ENCODE measurements around the gene PAQR5.
A peak's percentile ranks its signal among the peaks of the same experiment; 100 is the strongest.
"Not testable (repeated sequence)": the region's sequence is repeated elsewhere in the genome, so short reads cannot be mapped to it uniquely, and the experiment has no call there.

PAQR5 gene

GRCh38 chr15:69434238-69434637 lies 135.5 kb downstream of the PAQR5 start:
- DNase-seq, result no peak

- no peak for DNase-seq
Observed at GRCh38 chr15:69434679-69435078, 136.0 kb downstream of the PAQR5 start.

GRCh38 chr15:69435985-69436384 lies 137.3 kb downstream of the PAQR5 start:
- no peak for DNase-seq

GRCh38 chr15:69436951-69437350 lies 138.2 kb downstream of the PAQR5 start:
- DNase-seq, result no peak

DNA sequence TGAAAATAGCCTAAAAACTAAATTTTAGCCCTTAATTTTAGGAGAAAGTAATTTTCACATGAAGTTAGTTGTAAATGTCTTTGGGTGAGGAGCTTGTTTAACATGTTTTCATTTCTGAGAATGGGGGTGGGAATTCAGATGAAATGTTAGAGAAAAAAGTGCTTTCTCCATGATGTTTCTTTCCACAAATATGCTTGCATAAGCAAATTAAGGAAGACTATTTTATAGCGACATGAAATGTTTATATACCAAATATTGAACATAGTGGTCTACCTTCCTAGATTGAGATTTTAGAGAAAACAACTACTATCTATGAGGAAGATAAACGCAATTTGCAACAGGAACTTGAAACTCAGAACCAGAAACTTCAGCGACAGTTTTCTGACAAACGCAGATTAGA lies 140.9 kb downstream of the PAQR5 start:
- no peak for DNase-seq

DNA sequence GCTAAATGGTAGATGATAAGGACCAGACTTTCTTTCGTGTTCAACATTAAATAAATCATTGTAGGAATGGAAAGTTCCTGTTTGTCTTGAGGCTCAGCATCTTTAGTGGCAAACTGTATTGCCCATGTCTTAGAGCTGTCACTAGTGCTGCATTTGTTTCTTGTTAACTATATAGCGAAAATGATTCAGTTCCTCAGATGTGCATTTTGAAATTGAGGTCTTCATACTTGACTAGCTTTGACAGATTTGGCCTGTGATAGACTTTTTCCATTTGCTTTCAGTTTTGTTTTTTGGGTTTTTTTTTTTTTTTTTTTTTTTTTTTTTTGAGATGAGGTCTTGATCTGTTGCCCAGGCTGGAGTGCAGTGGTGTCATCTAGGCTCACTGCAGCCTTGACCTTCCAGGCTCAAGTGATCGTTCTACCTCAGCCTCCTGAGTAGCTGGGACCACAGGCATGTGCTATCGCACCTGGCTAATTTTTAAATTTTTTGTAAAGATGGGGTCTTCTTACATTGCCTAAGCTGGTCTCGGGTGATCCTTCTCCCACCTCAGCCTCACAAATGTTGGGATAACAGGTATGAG lies 144.4 kb downstream of the PAQR5 start:
- no peak for DNase-seq

DNA sequence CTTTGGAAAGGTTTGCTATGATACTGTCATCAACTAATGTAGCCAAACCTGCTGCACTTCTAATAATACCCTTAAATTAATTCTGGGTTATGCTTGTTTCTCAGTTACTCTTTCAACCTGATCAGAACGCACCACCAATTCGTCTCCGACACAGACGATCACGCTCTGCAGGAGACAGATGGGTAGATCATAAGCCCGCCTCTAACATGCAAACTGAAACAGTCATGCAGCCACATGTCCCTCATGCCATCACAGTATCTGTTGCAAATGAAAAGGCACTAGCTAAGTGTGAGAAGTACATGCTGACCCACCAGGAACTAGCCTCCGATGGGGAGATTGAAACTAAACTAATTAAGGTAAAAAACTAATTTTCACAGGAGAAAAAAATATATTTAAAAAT lies 146.0 kb downstream of the PAQR5 start:
- DNase-seq, result no peak

- DNase-seq, result no peak
Observed at GRCh38 chr15:69446953-69447352, 148.2 kb downstream of the PAQR5 start.

GRCh38 chr15:69450221-69450620 lies 151.5 kb downstream of the PAQR5 start:
- not testable (repeated sequence) for DNase-seq

DNA sequence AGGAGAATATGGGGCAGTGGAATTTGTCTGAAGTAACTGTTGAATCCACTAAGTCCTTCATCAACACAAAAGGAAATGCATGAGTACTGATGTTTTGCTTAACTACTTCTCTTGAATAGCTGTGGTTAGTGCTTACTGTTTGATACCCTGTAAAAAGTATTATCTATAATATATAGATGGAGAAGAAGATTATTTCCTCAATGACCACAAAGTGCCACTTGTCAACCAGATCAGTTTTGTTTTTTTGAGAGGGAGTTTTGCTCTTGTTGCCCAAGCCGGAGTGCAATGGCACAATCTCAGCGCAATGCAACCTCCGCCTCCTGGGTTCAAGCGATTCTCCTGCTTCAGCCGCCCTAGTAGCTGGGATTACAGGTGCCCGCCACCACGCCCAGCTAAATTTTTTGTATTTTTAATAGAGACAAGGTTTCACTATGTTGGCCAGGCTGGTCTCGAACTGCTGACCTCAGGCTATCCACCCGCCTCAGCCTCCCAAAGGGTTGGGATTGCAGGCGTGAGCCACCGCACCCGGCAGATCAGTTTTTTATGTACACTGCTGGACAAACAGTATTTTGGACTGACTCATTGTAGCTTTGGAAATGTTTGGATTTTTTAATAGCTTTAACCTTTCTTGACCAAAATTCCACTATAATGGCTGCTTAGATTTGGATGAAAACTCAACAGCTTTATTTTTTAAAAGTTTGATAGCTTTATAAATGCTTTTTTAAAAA lies 152.4 kb downstream of the PAQR5 start:
- no peak for DNase-seq

DNA sequence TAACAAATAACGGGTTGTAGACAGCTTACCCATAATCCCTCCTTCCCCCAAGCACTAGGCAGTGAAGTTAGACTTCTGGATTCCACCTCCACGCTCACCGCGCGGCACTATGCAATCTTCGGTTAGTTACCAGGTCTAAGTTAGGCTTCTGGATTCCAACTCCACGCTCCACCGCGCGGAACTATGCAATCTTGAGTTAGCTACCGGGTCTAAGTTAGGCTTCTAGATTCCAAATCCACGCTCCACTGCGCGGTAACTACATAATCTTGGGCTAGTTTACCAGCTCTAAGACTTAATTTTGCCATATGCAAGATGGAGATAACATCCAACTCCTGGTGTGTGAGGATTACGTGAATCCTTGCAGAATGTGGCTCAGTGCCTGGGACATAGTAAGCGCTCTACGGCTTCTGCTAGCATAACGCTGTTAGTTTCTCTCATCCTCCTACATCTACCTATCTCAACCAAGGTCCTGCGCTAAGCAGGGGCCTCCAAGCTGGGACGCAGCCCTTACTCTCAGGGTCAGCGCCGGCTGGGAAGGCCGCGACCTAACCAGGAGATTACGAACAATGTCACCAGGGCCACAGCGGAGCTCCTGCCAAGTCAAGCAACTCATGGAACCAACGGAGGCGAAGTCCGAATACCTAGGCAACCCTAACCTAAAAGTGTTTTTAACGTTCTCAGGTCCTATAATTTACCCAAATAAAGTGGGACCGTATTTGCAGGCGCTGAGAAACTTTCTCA lies 153.4 kb downstream of the PAQR5 start:
- DNase-seq, result no peak

- peak; percentile 80 for DNase-seq
Observed at GRCh38 chr15:69452692-69453521, 154.2 kb downstream of the PAQR5 start, which contains the start of gene RPLP1. Gene RPLP1 (plus strand): TSS chr15:69452818. CDS start chr15:69452949, 131 bp downstream.

DNA sequence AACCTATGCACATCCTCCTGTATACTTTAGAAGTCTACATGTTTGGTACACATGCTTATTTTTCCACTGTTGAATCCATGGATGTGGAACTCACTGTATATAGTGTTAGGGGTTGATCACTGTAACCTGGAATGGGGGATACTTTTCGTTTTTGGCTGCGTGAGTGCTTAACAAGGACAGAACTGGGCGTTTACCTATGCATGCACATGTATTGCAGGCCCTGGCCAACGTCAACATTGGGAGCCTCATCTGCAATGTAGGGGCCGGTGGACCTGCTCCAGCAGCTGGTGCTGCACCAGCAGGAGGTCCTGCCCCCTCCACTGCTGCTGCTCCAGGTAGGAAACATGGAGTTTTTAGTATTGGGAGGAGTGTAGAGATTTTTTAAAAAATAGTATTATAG lies 156.2 kb downstream of the PAQR5 start:
- no peak for DNase-seq

DNA sequence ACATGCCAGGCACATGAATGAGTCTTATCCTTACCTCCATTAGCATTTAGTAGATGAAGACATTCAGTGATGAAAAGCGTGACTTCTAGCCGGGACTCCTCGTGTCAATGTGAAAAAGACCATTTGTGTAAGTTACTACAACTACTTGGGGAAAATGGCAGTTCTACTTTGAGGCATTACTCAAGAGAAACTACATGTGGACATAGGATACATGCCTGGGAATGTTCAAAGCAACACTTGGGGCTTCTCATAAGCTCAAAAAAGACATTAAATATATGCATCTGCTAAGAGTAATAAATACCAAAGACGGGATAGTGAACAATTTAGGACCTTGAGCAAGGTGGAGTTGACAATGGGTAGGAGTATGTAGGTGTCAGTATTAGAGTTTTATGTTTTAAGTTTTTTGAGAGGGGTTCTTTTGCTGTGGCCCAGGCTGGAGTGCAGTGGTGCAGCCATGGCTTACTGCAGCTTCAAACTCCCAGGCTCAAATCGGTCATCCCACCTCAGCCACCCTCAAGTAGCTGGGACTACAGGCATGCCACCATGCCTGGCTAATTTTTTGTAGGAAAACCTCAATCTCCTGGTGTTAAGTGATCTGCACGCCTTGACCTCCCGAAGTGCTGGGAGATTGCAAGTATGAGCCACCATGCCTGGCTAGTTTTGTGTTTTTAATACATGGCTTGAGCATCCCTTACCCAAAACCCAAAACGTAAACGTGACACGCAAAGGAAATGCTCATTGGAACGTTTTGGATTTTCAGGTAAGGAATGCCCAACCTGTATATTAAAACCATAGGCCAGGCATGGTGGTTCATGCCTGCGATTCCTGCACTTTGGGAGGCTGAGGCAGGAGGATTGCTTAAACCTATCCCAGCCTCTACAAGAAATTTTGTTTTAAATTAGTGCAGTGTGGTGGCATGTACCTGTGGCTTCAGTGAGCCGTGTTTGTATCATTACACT lies 157.8 kb downstream of the PAQR5 start:
- no peak for DNase-seq

All from NCI-H526 treated with DMSO at 0.1 percent for 48 hours (cell line).